ENCODE data around the gene FURIN. TPM values are rescaled to one million over a fixed set of nuclear protein-coding genes. Genes with fewer than 3 reads are reported as not detected.

FURIN gene
- total and polyA plus RNA-seq, 2 of the 8 experiments (the other 6 are each of a cell fraction or from before 2014, with no cell fraction given), result 15.8 to 32.1 TPM

DNA sequence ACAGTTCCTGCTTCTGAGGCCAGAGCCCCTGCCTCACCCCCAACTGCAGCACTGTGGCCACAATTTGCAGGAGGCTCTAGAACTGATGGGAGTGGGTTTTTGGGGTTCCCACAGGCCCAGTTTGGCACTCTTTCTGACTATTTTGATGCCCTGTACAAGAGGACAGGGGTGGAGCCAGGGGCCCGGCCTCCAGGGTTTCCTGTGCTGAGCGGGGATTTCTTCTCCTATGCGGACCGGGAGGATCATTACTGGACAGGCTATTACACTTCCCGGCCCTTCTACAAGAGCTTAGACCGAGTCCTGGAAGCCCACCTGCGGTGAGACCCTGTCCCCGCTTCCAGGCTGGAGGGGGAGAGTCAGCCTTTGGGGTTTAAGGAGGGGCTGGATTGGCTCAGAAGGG, 41.6 kb downstream of the FURIN start:
- Histone ChIP-seq H3K9me3 (ENCODE audit: insufficient read depth in 2 of 2, low read depth in 1 of 2, low read length in 1 of 2) (no peaks in the 10 kb centered on the region), H3K27me3 (replicated peaks in 1 of 4; ENCODE audit: control insufficient read depth in 3 of 4, extremely low read depth in 1 of 4, insufficient read depth in 3 of 4, low read length in 3 of 4) (peaks cover 0 to under 1% (median under 1%) of the 10 kb centered on the region in 4 experiments; a peak in 2 of 7 replicates), H3K56ac (replicated peaks; ENCODE audit: insufficient read length, low read depth, low read length) (no peak overlapping the region), H4K5ac (ENCODE audit: insufficient read length, low read depth, low read length) (no peak overlapping the region), H2AK5ac (ENCODE audit: low read depth, low read length) (no peak overlapping the region), H3K18ac (ENCODE audit: extremely low read depth, low read length) (no peak overlapping the region), H3K4me1 (replicated peaks in 1 of 4; ENCODE audit: control insufficient read depth in 3 of 4, insufficient read depth in 4 of 4, low read length in 3 of 4) (no peaks in the 10 kb centered on the region), H4K8ac (ENCODE audit: extremely low read depth, insufficient read depth, low read length) (peak overlapping the region; percentile 25; the same call in 1 of the 2 replicates), H3K14ac (ENCODE audit: insufficient read length) (no peak overlapping the region), H3K23me2 (ENCODE audit: low read depth, low read length) (no peaks in the 10 kb centered on the region), H2BK15ac (ENCODE audit: low read length) (no peak overlapping the region), H3K4me2 (ENCODE audit: insufficient read depth in 1 of 2, low read depth in 2 of 2, low read length in 2 of 2) (no peak overlapping the region), H3K79me2 (ENCODE audit: control insufficient read depth in 1 of 2, insufficient read depth in 2 of 2, low read length in 2 of 2) (no peaks in the 10 kb centered on the region), H2BK20ac (ENCODE audit: low read length) (no peak overlapping the region), H3K9ac (replicated peaks in 1 of 4; ENCODE audit: extremely low read depth in 1 of 4, low read depth in 3 of 4, low read length in 3 of 4) (no peak overlapping the region), H2BK120ac (replicated peaks; ENCODE audit: low read depth, low read length) (no peak overlapping the region), H3K23ac (ENCODE audit: insufficient read length) (no peak overlapping the region), H3K4ac (replicated peaks; ENCODE audit: insufficient read length, low read depth, low read length) (no peak overlapping the region), H2BK5ac (ENCODE audit: low read depth, low read length) (no peak overlapping the region), H2AFZ (ENCODE audit: low read length) (no peak overlapping the region), H3K79me1 (ENCODE audit: low read depth, low read length) (no peaks in the 10 kb centered on the region), H4K20me1 (replicated peaks in 1 of 2; ENCODE audit: control insufficient read depth in 1 of 2, insufficient read depth in 2 of 2, low read length in 2 of 2) (peaks cover 0 to 8% of the 10 kb centered on the region in 2 experiments), H3K36me3 (ENCODE audit: control insufficient read depth in 2 of 4, insufficient read depth in 4 of 4, low read length in 3 of 4) (no peaks in the 10 kb centered on the region; a peak in 3 of 8 replicates), H3K27ac (ENCODE audit: low read depth, low read length) (no peak overlapping the region), H3K4me3 (ENCODE audit: extremely low read depth in 1 of 4, insufficient read depth in 2 of 4, low read depth in 3 of 4, low read length in 4 of 4) (no peak overlapping the region), H4K91ac (replicated peaks; ENCODE audit: insufficient read length, low read length) (no peak overlapping the region), H2BK12ac (ENCODE audit: low read depth, low read length) (no peak overlapping the region)
- ChIA-PET CTCF (ENCODE audit: partially characterized antibody) (interaction anchor here (0.8 to 11.2 kb wide), 6 partner anchors 13 to 80 kb away, joined by 3 to 187 read pairs (median 3); partner anchors contain the start of genes HDDC3 and UNC45A), POLR2A (ENCODE audit: partially characterized antibody) (interaction anchor here (1.0 kb wide), 1 partner anchor 193 kb away, joined by 3 read pairs; the partner anchor contains the start of gene BLM)
- FAIRE-seq, result no peak
- WGBS, 2 experiments (ENCODE audit: extremely low coverage in 1 of 2, insufficient coverage in 1 of 2, insufficient read length in 1 of 2, insufficient replicate concordance in 2 of 2, low coverage in 1 of 2, low lambda C conversion rate in 2 of 2, missing lambda C conversion rate in 1 of 2), result 89% methylated on average over 8 of the region's 8 CpGs; no CpG with 5 or more reads in 1 of the 2 experiments
- TF ChIP-seq NRF1 (IDR thresholded peaks at IDR 0.05; ENCODE audit: low read depth, low read length) (no peak), CTBP2 (IDR thresholded peaks at IDR 0.05; ENCODE audit: borderline replicate concordance, insufficient read depth, insufficient read length, low read length) (no peak), JUND (IDR thresholded peaks at IDR 0.05; ENCODE audit: low read length) (no peak), RXRA (IDR thresholded peaks at IDR 0.05; ENCODE audit: insufficient read depth, low read depth, low read length) (no peak), RBBP5 (IDR thresholded peaks at IDR 0.05; ENCODE audit: borderline replicate concordance, low read depth, low read length) (no peak), CREB1 (IDR thresholded peaks at IDR 0.05) (no peak)
- TF ChIP-seq, protein P1, sequence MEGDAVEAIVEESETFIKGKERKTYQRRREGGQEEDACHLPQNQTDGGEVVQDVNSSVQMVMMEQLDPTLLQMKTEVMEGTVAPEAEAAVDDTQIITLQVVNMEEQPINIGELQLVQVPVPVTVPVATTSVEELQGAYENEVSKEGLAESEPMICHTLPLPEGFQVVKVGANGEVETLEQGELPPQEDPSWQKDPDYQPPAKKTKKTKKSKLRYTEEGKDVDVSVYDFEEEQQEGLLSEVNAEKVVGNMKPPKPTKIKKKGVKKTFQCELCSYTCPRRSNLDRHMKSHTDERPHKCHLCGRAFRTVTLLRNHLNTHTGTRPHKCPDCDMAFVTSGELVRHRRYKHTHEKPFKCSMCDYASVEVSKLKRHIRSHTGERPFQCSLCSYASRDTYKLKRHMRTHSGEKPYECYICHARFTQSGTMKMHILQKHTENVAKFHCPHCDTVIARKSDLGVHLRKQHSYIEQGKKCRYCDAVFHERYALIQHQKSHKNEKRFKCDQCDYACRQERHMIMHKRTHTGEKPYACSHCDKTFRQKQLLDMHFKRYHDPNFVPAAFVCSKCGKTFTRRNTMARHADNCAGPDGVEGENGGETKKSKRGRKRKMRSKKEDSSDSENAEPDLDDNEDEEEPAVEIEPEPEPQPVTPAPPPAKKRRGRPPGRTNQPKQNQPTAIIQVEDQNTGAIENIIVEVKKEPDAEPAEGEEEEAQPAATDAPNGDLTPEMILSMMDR (IDR thresholded peaks at IDR 0.05; ENCODE audit: control extremely low read depth in 1 of 3, insufficient read depth in 1 of 3, low read depth in 1 of 3, low read length in 3 of 3), result no peak
- no peak for DNase-seq (ENCODE audit: low read depth in 1 of 2, low spot score in 2 of 2)

Measured in H1 (cell line).